Right atrium auricular region (tissue), 2 donors: Measurements from ENCODE around the gene DNAJC28. TPM values are rescaled to one million over a fixed set of nuclear protein-coding genes. Genes with fewer than 3 reads are reported as not detected.

Experiments used
- DNase-seq: peaks from one replicate; pipeline ENCODE4 v3.0.0-alpha.2; 2019; ENCODE audit warnings: low spot score
- H3K27ac ChIP-seq, 2 donors: fragments of 200-600 bp; sonication (generic); 1 replicate in 1 of 2; 2 replicates in 1 of 2; pipeline ENCODE4 v1.5.1; 2016 to 2019
- H3K27me3 ChIP-seq, 2 donors: fragments of 200-600 bp; sonication (generic); one replicate each; pipeline versions ENCODE4 v1.5.1 to v1.6.0; 2017 to 2019
- H3K36me3 ChIP-seq: fragments of 200-600 bp; sonication (generic); one replicate; pipeline ENCODE4 v1.5.1; 2016
- H3K4me1 ChIP-seq, 2 donors: fragments of 200-600 bp; sonication (generic); one replicate each; pipeline versions ENCODE4 v1.5.1 to v1.6.0; 2017 to 2019
- H3K4me3 ChIP-seq, 2 donors: fragments of 200-600 bp; sonication (generic); 1 replicate in 1 of 2; 2 replicates in 1 of 2; pipeline ENCODE4 v1.5.1; 2017 to 2019; ENCODE audit warnings: mild to moderate bottlenecking in 1 of 2, moderate library complexity in 1 of 2
- H3K9me3 ChIP-seq, 2 donors: fragments of 200-600 bp; sonication (generic); one replicate each; pipeline ENCODE4 v1.5.1; 2019
- CTCF ChIP-seq, 2 donors: fragments of 200-600 bp; sonication (generic); IDR thresholded peaks; one replicate each; pipeline ENCODE4 v1.5.1; 2019; ENCODE audit warnings: antibody characterized with exemption in 2 of 2
- total RNA-seq, 2 donors: library from RNA; depleted of rRNA; stranded (reverse); fragments of >200 nt; gene quantifications; one replicate each; pipeline ENCODE4 v1.1.0, GENCODE V29; 2016

Gene DNAJC28
- 1 to 10 TPM; 3.0 to 4.5 TPM for total RNA-seq

- Histone ChIP-seq H3K4me3 (peak within 1 kb of the TSS; percentile 50 to 66), H3K27me3 (no peaks in the 10 kb centered on the region), H3K36me3 (no peaks in the 10 kb centered on the region), H3K27ac (peak within 1 kb of the TSS; percentile 77 to 89), H3K4me1 (peaks cover 0 to 12% of the 10 kb centered on the region in 2 donors), H3K9me3 (no peaks in the 10 kb centered on the region)
- peak; percentile 88 for DNase-seq
- no peak for TF ChIP-seq CTCF (IDR thresholded peaks at IDR 0.05)
Measured at GRCh38 chr21:33491373-33492102, at the start of gene DNAJC28. TSS of gene DNAJC28 (minus strand) at chr21:33491716. CDS start at chr21:33489393, 2,323 bp downstream.

GRCh38 chr21:33541105-33541711 is 49.7 kb upstream of the DNAJC28 start:
- no peak for DNase-seq
- H3K27me3 ChIP-seq, result no peaks in the 10 kb centered on the region
- H3K36me3 ChIP-seq, result peaks cover 30% of the 10 kb centered on the region
- peak overlapping the region; percentile 92 to 99 for H3K27ac ChIP-seq
- no peaks in the 10 kb centered on the region for H3K9me3 ChIP-seq
- TF ChIP-seq CTCF (IDR thresholded peaks at IDR 0.05), result no peak
- peaks cover 0 to 35% of the 10 kb centered on the region in 2 donors for H3K4me1 ChIP-seq
- peak overlapping the region; percentile 78 to 90 for H3K4me3 ChIP-seq

GRCh38 chr21:33540711-33541104 is 49.2 kb upstream of the DNAJC28 start:
- H3K36me3 ChIP-seq, result peaks cover 35% of the 10 kb centered on the region
- no peaks in the 10 kb centered on the region for H3K9me3 ChIP-seq
- DNase-seq, result no peak
- no peak overlapping the region for H3K4me3 ChIP-seq
- no peaks in the 10 kb centered on the region for H3K27me3 ChIP-seq
- no peak for TF ChIP-seq CTCF (IDR thresholded peaks at IDR 0.05)
- H3K4me1 ChIP-seq, result peaks cover 0 to 31% of the 10 kb centered on the region in 2 donors
- peak overlapping the region in 1 of 2 donors; percentile 99 for H3K27ac ChIP-seq

DNA sequence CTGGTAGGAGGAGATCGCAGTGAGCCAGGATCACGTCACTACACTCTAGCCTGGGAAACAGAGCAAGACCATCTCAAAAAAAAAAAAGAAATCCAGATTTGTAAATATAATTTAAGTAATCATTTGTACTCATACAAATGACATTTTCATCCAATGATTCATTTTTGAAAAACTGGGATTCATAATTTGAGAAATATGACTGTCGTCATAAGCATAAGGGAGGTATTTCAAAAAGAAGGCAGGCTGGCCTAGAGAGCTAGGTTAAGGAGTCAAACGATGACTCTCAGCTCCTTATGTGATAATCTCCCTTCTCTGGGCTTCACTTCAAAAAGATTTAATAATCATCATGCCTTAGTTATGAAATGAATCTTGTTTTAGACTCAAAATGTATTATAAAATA is 48.1 kb upstream of the DNAJC28 start:
- no peaks in the 10 kb centered on the region for H3K27me3 ChIP-seq
- peaks cover 0 to 20% of the 10 kb centered on the region in 2 donors for H3K4me1 ChIP-seq
- H3K9me3 ChIP-seq, result no peaks in the 10 kb centered on the region
- peaks cover 46% of the 10 kb centered on the region for H3K36me3 ChIP-seq
- DNase-seq, result no peak
- no peak overlapping the region for H3K4me3 ChIP-seq
- H3K27ac ChIP-seq, result no peak overlapping the region
- TF ChIP-seq CTCF (IDR thresholded peaks at IDR 0.05), result no peak

DNA sequence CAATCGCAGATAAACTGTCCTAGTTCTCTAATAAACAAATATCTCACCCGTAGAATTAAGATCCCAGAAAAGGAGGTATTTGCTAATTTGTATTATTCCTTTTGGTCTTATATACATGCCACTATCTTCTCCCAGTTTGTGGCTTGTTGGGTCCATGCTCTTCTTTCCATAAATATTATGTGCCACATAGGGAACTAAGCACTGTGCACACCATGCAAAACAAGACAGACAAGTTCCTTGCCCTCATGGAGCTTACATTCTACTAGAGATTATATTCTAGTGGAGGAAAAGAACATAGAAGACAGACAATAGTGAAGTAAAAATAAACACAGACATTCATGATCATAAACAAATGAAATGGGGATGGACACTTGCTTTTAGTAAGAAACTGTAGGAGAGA is 45.7 kb upstream of the DNAJC28 start:
- DNase-seq, result no peak
- H3K9me3 ChIP-seq, result no peaks in the 10 kb centered on the region
- H3K27me3 ChIP-seq, result no peaks in the 10 kb centered on the region
- H3K27ac ChIP-seq, result no peak overlapping the region
- peaks cover 0 to 13% of the 10 kb centered on the region in 2 donors for H3K4me1 ChIP-seq
- no peak overlapping the region for H3K4me3 ChIP-seq
- peaks cover 69% of the 10 kb centered on the region for H3K36me3 ChIP-seq
- TF ChIP-seq CTCF (IDR thresholded peaks at IDR 0.05), result no peak
